Stimulated activated naive CD8-positive, alpha-beta T cell treated with anti-CD3 and anti-CD28 coated beads, Interleukin-15, Interleukin-2, amounts not matched to agents 100 U/mL and 50 U/mL, for 24 hours (primary cell): ENCODE results near the gene IRF4.

Experiments
- ATAC-seq: fragments of 150-1000 bp; cut with Tn5 transposase; one replicate; pipeline ENCODE4 v1.10.0; 2021
- DNase-seq: peaks from one replicate; pipeline ENCODE4 v3.0.0; 2021

Gene IRF4

DNA sequence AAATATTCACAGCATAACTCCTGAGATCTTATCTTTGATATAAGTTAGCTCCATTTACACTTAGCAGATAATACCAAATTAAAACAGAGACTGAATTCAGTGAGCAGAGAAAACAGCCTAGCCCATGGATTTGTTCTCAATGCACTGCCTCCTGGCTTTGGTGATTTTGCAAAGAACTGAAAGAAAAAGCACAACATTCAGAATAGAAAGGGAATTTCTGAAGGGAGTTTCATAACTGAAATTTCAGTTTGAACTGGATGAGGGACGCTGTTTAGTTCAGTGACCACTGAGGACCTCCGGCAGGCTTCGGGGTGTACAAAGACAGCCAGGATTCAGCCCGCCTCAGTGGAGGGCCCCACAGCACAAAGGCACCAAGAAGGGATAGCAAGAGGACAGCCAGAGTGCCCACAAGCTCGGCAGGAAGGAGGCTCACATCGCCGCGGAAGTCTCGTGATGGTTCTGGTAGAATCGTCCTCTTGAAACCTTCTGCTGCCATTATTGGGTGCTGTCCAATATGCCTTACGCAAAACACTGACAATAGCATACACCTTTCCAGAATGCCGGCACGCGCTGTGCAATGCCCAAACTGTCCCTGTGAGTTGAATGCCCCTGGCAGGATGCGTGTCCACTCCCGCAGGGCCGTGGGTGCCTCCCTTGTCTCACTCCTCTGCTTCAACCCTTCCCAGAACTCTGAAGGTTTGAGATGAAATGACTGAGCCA lies 9.7 kb upstream of the IRF4 start:
- no peak for ATAC-seq
- no peak for DNase-seq

DNA sequence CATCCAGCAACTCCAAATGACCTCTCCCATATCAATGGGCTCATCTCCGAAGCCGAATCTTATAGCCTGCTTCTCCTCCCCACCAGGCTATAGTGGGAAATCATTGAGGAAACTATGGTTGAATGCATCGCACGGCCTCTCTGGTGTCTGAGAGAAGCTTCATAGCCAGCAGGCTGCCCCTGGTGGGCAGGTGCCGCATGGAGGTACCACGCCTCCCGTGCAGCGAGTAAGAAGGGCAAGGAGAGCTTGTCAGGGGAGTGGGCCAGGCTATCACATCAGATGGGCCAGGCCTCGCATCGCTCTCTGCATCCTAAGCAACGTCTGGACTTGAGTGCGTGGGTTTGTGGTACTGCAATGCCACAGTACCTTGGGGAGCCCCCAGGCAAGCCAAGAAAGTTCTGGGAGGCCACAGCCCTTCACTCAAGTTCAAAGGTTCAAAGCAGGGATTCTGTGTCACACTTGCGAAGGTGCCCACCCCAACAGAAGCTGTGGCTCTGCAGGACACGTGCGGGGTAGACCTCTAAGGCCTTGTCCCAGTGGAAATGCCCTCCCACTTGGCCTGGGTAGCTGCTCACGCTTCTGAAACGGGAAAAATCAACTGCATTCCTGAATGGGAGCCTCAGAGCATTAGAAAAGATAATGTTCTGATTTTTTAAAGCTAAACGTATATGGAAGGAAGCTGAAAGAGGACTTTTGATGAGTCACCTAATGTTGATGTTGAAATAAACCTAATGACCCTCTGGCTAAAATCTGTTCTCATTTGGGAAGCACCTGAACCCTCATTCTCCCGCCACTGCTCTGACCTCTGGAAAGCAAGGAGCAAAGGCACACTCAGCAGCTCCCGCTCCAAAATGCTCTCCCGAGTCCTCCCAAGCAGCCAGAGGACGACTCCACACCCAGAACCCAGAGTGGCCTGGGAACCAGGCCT lies 8.4 kb upstream of the IRF4 start:
- no peak for ATAC-seq
- no peak for DNase-seq

DNA sequence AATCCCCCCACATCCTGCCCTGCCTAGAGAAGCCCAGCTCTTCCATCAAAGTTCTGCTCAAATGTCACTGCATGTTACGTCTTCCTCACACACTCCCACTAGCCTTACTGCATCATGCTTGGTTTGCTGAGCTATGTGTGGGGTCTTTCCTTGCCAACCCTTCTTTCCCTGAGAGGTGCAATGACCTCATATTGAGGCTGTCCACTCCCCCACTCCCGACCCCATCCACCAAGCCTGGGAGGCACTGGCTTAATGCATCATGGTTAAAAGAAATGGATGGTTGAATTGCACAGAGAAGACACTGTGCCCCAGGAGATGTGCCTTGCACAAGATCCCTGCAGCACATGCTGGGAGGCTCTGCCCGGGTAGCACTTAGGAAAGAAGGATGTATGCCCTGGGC lies 7.7 kb upstream of the IRF4 start:
- DNase-seq (no peak), ATAC-seq (no peak)

DNA sequence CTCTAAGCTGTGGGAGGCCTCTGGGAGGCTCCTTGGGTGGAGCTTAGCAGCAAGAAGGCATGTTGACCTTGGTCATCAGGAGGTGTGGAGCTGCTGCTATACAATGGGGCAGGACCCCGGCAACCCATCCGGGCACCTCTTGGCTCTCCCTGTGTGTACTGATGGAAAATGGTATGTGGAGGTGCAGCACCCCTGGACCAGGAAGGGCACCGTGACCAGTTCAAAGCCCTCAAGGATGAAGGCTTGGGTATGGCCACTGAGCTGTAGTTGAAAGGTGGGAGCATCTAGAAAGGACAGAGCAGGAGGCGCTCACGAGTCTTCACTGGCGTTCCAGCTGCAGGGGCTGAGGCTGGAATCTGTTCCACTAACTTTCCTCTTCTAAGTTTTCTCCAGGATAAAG lies 6.7 kb upstream of the IRF4 start:
- ATAC-seq: no peak
- no peak for DNase-seq

DNA sequence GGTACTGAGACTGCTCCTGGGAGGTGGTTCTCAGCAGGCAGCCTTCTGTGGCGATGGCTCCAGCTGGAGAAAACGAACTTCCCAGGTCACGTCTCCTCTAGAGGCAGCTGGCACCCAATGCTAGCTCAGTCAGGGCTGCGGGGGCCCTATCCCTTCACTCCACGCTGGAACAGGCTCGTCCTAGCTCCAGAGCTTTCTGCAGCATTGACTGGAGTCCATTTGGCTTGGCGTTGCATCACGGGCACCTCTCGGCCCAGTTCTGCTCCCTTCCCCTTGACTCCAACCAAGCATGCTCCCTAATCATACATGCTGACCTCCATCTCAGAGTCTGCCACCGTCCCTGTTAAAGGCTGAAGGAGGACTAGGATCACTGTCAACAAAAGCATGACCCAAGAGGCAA lies 5.9 kb upstream of the IRF4 start:
- ATAC-seq (no peak), DNase-seq (no peak)

DNA sequence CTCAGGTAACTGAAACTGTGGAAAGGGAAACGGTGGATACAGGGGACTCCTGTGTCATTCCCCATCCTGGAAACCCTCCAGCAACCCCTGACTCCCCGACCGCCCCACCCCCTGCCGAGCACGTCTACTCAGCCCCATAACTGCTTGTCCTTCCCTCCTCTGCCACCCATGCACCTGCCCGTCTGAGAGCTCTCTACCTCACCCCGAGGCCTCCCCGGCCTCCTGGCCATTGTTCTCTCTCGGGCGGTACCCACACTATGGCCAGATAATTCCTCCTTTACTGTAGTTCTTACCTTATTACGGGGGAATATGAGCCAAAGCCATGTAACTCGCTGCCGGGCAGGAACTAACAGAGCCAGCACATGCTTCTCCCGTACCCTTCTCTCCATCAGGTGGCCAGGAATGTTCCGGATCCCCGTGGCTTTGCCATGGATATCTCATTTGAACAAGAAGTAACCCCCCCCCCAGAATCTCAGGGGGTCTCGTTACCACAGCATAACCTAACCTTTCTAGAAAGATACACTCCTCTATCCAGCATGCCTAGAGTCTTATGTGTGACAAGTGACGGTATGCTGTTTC lies 4.8 kb upstream of the IRF4 start:
- DNase-seq: no peak
- no peak for ATAC-seq

DNA sequence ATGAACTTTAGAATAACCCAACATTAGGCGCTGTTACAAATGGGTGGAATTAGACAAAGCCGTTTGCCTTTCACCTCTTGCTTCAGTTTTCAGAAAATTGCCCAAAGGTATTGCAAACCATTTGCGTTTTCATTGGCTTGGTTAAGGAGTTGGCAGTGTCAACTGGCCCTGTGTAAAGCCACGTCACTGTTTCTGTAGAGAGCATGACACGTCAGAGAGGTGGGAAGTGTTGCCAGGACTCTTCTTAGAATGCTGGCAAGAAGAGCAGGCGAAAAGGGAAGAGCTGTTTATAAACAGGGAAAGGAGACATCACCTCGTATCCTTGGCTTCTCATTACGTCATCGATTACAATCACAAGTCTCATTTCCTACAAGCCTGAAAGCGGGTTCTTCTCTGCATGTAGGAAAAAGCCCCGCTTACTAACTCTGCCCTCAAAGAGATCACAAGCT lies 4.2 kb upstream of the IRF4 start:
- ATAC-seq: no peak
- no peak for DNase-seq

DNA sequence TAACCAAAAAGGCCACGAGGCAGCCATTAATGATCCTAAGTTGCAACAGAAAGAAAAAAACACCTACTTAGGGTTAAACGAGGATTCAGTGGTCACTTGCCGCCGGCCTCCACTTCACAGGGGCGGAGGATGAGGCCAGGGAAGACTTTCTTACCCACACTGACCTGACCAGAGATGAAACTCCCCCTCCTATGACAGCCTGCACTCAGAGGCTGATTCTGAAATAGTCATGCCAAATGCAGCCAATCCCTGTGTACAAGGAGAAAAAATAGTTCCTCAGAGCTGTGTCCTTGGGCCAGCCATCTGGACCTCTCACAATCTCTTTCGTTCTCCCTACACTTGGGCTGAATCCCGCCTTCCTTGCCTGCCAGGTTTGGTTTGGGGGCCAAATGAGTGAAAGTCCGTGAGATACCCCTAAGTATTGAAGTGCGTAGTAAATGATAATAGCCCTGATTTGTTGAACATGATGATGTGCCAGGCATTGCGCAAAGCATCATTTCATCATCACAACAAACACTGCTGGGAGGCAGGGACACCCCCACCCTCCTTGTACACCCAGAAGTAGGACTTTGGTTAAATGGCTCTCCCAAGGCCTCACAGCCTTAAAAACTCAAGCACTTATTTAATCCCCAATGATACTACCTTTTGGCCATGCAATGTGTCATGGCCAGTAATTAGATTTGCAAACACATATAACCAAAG lies 3.2 kb upstream of the IRF4 start:
- DNase-seq: no peak
- ATAC-seq: no peak

DNA sequence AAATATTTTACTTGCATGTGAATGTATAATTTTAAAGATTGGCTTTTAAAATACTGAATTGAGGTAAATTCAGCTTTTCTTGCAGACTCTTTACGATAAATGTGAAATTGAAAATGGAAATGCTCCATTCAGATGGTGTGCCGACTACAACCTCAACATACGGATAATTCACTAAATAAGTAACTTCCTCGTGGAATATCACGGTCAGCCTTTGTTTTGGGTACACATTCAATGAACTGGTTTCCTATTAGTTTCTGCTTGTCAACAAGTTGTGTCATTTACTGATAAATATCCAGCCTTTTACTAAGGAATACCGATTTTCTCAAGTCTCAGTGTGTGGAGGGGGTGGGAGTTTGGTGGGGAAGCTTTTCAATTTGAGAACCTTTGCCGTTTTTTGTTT lies 2.4 kb upstream of the IRF4 start:
- no peak for DNase-seq
- no peak for ATAC-seq

DNA sequence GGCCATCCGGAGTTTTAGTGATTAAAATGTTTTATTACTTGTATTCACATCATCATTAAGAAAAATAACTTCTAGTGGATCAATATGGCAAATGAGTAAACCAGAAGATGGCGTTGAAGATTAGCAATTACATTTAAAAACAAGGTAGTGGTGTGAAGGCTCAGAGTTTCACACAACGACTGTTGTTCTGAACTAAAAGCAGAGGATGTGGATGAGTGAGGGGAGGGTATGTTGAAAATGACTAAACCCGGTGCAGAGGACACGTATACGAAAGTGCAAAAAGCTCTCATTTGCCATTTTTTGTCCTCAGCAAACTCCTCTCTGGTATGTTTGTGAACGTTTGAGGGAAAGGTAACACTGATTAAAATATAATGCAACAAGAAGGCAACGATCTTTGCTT lies 1.9 kb upstream of the IRF4 start:
- no peak for DNase-seq
- peak; percentile 53 for ATAC-seq

DNA sequence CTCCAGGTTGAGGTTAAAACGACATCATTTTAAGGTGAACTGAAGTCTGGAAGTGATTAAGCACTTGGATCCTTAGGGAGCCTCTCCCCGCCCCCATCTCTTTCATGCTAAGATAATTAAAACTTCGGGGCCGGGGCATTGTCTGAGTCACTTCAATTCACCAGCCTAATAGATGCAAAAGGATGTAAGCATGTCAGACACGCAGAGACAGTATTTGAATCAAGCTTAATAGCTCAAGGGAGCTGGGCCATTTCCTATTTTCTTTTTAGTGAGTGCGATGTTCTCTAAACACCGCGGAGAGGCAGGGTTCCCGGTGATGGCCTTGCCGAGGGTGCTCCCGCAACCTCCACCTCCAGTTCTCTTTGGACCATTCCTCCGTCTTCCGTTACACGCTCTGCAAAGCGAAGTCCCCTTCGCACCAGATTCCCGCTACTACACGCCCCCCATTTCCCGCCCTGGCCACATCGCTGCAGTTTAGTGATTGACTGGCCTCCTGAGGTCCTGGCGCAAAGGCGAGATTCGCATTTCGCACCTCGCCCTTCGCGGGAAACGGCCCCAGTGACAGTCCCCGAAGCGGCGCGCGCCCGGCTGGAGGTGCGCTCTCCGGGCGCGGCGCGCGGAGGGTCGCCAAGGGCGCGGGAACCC lies 516 bp upstream of the IRF4 start:
- ATAC-seq: peak; percentile 16
- DNase-seq: peak; percentile 70

DNA sequence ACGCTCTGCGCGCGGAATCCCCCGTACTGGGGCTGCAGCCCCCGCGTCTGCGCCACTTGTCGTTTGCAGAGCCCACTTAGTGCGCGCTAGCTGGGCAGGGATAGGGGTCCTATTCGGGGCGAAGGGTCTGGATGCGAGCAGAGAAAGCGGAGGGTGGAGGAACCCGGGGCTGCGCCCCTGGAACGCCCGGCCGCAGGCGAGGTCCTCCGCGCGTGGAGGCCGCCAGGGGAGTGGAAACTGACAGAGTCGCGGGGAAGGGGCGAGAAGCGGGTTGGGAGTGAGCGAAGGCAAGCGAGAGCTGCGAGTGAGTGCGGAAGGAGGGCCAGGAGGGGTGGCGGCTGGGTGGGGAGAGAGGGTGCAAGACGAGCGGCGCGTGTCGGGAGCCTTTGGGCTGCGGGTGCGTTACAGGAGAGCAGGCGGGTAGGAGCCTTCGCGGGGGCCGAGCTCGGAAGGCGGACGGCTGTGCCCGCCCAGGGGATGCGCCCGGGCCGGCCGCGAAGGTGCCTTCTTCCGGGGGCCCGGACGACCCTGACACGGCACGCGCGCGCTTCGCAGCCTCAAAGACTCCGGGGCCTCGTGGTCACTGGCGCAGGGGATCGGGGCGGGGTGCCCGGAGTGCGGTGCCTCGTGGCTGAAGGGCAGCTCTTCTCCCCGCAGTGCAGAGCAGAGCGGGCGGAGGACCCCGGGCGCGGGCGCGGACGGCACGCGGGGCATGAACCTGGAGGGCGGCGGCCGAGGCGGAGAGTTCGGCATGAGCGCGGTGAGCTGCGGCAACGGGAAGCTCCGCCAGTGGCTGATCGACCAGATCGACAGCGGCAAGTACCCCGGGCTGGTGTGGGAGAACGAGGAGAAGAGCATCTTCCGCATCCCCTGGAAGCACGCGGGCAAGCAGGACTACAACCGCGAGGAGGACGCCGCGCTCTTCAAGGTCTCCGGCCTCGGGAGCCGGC lies 1.2 kb downstream of the IRF4 start:
- no peak for ATAC-seq
- no peak for DNase-seq

DNA sequence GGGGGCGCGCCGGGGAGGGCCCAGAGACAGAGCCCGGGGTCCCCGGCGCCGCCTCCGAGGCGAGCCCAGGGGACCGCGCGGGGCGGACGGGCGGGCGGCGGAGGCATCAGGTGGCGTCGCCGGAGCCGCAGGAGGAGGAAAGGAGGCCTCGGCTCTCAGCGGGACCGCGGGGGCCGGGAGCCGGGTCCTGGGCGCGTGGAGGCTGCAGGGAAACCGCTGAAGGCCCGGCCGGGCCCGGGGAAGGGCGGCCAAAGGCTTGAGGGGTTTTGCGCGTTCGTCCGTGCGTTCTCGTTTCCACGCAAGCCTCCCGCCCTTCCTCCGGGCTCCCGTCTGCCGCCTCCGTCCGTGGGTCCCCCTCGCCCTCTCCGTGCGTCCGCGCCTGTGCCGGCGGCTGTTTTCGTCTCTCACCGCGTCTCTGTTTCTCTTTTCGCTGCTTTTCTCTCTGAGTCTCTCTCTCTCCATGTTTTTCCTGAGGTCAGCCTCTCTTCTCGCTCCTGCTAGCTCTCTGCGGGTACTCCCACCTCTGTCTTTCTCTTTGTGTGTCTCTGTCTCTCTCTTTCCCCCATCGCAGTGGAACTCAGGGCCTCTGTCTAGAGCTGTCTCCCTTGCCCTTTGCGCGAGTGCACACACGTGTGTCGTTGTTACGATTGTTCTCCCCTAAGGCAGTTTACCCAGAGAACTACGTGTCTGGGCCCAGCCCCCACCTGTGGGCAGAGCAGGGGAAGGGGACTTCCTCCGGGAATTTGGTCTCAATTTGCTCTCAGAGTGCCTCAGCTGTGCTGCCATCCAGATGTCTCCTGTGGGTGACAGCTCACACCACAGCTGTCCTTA lies 2.1 kb downstream of the IRF4 start:
- DNase-seq (peak; percentile 58), ATAC-seq (peak; percentile 14)

DNA sequence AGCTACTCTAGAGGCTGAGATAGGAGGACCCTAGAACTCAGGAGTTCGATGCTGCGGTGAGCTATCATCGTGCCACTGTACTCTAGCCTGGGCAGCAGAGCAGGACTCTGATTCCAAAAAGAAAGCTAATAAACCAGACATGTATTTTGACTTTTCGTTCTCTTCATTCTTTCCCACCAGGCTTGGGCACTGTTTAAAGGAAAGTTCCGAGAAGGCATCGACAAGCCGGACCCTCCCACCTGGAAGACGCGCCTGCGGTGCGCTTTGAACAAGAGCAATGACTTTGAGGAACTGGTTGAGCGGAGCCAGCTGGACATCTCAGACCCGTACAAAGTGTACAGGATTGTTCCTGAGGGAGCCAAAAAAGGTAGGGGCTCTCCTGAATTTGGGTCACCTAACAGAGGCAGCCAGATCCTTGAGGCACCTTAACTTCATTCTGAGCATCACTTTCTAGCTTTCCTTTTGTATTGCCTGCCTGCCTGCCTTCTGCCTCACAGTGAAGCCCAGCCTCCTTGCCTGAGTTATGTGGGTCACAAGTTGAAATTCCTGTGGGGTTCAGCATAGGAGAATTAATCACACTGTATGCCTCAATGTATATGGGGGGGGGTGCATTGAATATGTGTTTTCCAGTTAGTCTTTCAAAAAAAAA lies 3.2 kb downstream of the IRF4 start:
- DNase-seq (no peak), ATAC-seq (no peak)

DNA sequence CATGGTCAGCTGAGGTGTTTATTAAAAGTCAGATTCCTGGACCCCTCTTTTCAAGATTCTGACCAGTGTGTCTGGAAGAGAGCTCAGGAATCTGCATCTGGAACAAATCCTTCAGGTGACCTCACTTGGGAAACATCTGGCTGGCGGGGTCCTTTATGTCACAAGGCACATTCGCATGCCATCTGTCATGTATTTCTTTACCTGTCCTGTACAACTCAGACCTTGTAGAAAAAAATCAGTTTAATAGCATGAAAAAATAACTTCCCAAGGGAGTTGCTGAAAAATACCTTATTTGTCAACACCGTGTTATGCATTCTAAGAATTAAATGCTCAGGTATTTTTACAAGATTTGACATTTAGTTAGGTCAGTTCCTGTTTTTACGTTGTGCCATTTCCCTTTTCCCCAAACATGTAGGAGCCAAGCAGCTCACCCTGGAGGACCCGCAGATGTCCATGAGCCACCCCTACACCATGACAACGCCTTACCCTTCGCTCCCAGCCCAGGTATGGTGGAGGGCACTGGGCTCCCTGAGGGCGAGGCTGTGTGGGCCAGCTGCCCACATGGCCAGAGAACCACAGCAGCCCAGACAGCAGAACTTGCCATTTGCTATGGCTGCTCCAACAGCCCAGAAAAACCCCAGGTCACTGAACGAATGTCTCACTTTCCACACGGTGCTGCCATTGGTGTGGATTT lies 4.0 kb downstream of the IRF4 start:
- no peak for ATAC-seq
- no peak for DNase-seq

DNA sequence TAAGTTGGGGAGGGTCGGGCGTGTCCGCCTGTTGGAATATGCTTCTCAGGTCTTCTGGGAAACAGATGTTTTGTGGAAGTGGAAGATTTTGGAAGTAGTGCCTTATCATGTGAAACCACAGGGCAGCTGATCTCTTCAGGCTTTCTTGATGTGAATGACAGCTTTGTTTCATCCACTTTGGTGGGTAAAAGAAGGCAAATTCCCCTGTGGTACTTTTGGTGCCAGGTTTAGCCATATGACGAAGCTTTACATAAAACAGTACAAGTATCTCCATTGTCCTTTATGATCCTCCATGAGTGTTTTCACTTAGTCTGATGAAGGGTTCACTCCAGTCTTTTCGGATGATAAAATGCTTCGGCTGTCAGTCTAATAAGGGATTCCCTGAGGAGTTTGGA lies 4.6 kb downstream of the IRF4 start:
- no peak for DNase-seq
- ATAC-seq: no peak

DNA sequence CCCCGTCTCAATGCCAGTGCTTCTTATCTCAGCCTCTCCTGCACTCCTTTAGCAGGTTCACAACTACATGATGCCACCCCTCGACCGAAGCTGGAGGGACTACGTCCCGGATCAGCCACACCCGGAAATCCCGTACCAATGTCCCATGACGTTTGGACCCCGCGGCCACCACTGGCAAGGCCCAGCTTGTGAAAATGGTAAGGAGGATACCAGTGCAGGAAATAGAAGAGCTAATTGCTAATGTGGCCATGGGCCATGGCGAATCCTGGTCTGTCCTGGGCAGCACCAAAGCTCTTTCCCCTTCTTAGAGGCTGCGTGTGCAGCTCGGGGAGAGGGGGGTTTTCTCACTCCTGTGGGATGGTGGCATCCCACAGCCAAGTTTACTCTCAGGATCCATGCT lies 5.5 kb downstream of the IRF4 start:
- DNase-seq (no peak), ATAC-seq (no peak)

DNA sequence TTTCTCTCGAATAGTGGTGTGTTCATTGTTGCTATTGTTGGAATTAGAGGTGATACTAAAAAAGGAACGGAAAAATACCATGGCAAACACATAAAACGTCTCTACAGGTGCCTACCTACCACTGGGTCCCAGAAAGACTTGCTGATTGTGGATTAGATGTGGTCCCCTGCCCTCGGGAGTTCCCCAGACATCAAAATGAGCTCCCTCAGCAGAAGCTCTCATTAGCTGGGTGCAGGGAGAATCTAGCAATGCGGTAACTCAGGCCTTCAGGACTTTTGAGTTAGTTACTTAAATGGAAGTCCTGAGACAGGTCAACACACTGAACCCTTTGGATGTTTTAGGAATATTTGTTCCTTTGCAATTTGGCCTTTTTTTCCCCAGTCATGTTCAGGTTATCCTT lies 6.1 kb downstream of the IRF4 start:
- ATAC-seq (no peak), DNase-seq (no peak)

DNA sequence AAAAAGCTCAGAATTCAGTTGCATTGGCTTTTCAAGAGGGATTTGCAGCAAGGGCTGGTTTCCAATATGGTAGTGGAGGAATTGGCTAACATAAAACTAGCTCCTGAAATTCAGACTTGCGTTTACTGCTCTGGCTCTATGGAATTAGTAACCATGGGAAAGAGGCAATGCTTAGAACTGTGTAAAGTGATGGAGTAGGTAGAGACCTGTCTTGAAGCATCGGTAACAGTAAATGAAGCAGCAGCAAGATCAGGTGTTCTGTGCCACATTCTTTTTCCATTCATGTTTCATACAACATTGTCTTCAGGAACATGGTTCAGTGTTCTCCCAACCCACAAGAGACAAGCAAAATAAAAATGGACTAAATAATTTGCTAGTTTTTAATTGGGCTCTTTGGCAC lies 6.5 kb downstream of the IRF4 start:
- ATAC-seq: no peak
- DNase-seq: no peak
